AG04450 (cell line): ENCODE results near the gene ATP8B3. TPM values are rescaled to one million over a fixed set of nuclear protein-coding genes. Genes with fewer than 3 reads are reported as not detected.

ENCODE experiments used
- CTCF ChIA-PET: fragments of 300-600, 350-600 bp; formaldehyde crosslinking; extraction: SDS; loops from one replicate; lab custom pipeline; 2022; ENCODE audit warnings: antibody characterized with exemption, inconsistent platforms; lab: Charles Lee
- POLR2A ChIA-PET: fragments of 350-600 bp; formaldehyde crosslinking; extraction: SDS; loops from one replicate; lab custom pipeline; 2021; ENCODE audit warnings: antibody characterized with exemption, inconsistent platforms; lab: Yijun Ruan, JAX
- DNase-seq: peaks from one replicate; pipeline ENCODE4 v3.0.0-alpha.2; 2011; ENCODE audit warnings: low read depth, low spot score
- H3K27ac ChIP-seq: one replicate; pipeline ENCODE4 v1.5.1; 2012; ENCODE audit warnings: low read depth, low read length, control low read depth
- H3K27me3 ChIP-seq: one replicate; pipeline ENCODE4 v1.6.0; 2012; ENCODE audit warnings: low read length; ENCODE audit not compliant: control insufficient read depth, insufficient read depth
- H3K4me3 ChIP-seq: 2 replicates; pipeline ENCODE4 v1.5.1; 2011; ENCODE audit warnings: mild to moderate bottlenecking, low read depth, low read length, control low read depth
- H3K9me3 ChIP-seq: 2 replicates; pipeline ENCODE4 v1.5.1; 2012; ENCODE audit warnings: low read length; ENCODE audit not compliant: control insufficient read depth, insufficient read depth
- CTCF ChIP-seq: IDR thresholded peaks from 2 replicates; pipeline ENCODE4 v1.5.1; 2011; ENCODE audit warnings: low read depth, low read length, control low read depth, inconsistent platforms
- polyA plus RNA-seq: library from polyadenylated mRNA; depleted of rRNA; stranded (reverse); fragments of >200 nt; gene quantifications from 2 replicates; pipeline ENCODE4 v1.2.3, GENCODE V29; 2011

Gene ATP8B3
- polyA plus RNA-seq, 1 experiment = 2.7 TPM

- POLR2A ChIA-PET = no interaction called here
- Histone ChIP-seq H3K27ac (no peak overlapping the region), H3K4me3 (no peak overlapping the region), H3K9me3 (no peaks in the 10 kb centered on the region; the same call in 1 of the 2 replicates), H3K27me3 (no peaks in the 10 kb centered on the region)
- CTCF ChIA-PET = interaction anchor here (0.6 to 1.1 kb wide), 3 partner anchors 14 to 278 kb away, joined by 3 to 4 read pairs (median 4); no protein-coding TSS in a partner anchor
- no peak for TF ChIP-seq CTCF
- no peak for DNase-seq
These were observed 11.6 kb upstream of the ATP8B3 start for GRCh38 chr19:1823539-1824251.

- H3K4me3 ChIP-seq = no peak overlapping the region
- TF ChIP-seq CTCF = no peak
- no peaks in the 10 kb centered on the region for H3K27me3 ChIP-seq
- CTCF ChIA-PET = interaction anchor here (0.6 to 1.1 kb wide), 3 partner anchors 15 to 277 kb away, joined by 3 to 4 read pairs (median 3); no protein-coding TSS in a partner anchor
- no peaks in the 10 kb centered on the region; the same call in 1 of the 2 replicates for H3K9me3 ChIP-seq
- no peak overlapping the region for H3K27ac ChIP-seq
- POLR2A ChIA-PET = no interaction called here
- DNase-seq = no peak
These were observed 10.9 kb upstream of the ATP8B3 start for GRCh38 chr19:1823020-1823419.

- H3K4me3 ChIP-seq = no peak overlapping the region
- no peak for DNase-seq
- H3K27ac ChIP-seq = no peak overlapping the region
- H3K9me3 ChIP-seq = no peaks in the 10 kb centered on the region; the same call in 1 of the 2 replicates
- CTCF ChIA-PET = interaction anchor here (1.0 to 1.1 kb wide), 2 partner anchors 15 to 150 kb away, joined by 3 read pairs; no protein-coding TSS in a partner anchor
- no peaks in the 10 kb centered on the region for H3K27me3 ChIP-seq
- no peak for TF ChIP-seq CTCF
- POLR2A ChIA-PET = no interaction called here
These were observed 10.1 kb upstream of the ATP8B3 start for GRCh38 chr19:1822210-1822609.

GRCh38 chr19:1819341-1820255 lies 7.5 kb upstream of the ATP8B3 start:
- Histone ChIP-seq H3K9me3 (no peaks in the 10 kb centered on the region; the same call in 1 of the 2 replicates), H3K4me3 (no peak overlapping the region), H3K27me3 (no peaks in the 10 kb centered on the region), H3K27ac (no peak overlapping the region)
- ChIA-PET POLR2A (no interaction called here), CTCF (interaction anchor here (0.9 kb wide), 1 partner anchor 39 kb away, joined by 3 read pairs; no protein-coding TSS in a partner anchor)
- DNase-seq = no peak
- no peak for TF ChIP-seq CTCF
